Kidney (tissue), 14 donors: ENCODE results near the gene LAIR1. TPM values are rescaled to one million over a fixed set of nuclear protein-coding genes. Genes with fewer than 3 reads are reported as not detected.

Experiments used
- DNase-seq, 5 donors: peaks; one replicate each; pipeline ENCODE4 v3.0.0-alpha.2; 2013 to 2020
- FAIRE-seq: peaks from 2 replicates; lab custom pipeline; 2012; peaks lifted over from hg19 to GRCh38; lab: Jason Lieb, UNC
- H3K27ac ChIP-seq, 2 donors: one replicate each; pipeline ENCODE4 v1.7.0; 2013; ENCODE audit warnings: low read depth in 2 of 2, low read length in 2 of 2, inconsistent platforms in 1 of 2
- H3K27me3 ChIP-seq: one replicate; pipeline ENCODE4 v1.7.1; 2013; ENCODE audit warnings: low read length, inconsistent platforms; ENCODE audit not compliant: control insufficient read depth, insufficient read depth
- H3K36me3 ChIP-seq, 3 donors: one replicate each; pipeline versions ENCODE4 v1.7.0 to v1.7.1; 2013; ENCODE audit warnings: low read length in 3 of 3, control low read depth in 1 of 3, inconsistent platforms in 1 of 3; ENCODE audit not compliant: insufficient read depth in 3 of 3, control insufficient read depth in 2 of 3
- H3K4me1 ChIP-seq, 3 donors: one replicate each; pipeline versions ENCODE4 v1.7.0 to v1.7.1; 2013; ENCODE audit warnings: low read length in 3 of 3, inconsistent platforms in 1 of 3, low read depth in 1 of 3; ENCODE audit not compliant: control insufficient read depth in 2 of 3, insufficient read depth in 2 of 3
- H3K4me3 ChIP-seq, 3 donors: one replicate each; pipeline versions ENCODE4 v1.7.0 to v1.8.1; 2013; ENCODE audit warnings: low read length in 3 of 3, control low read depth in 1 of 3, inconsistent platforms in 1 of 3
- H3K9ac ChIP-seq, 3 donors: one replicate each; pipeline versions ENCODE4 v1.7.0 to v1.7.1; 2013; ENCODE audit warnings: low read length in 3 of 3, control low read depth in 1 of 3, inconsistent platforms in 1 of 3
- H3K9me3 ChIP-seq, 3 donors: one replicate each; pipeline versions ENCODE4 v1.7.0 to v1.7.1; 2013; ENCODE audit warnings: low read length in 3 of 3, control low read depth in 1 of 3, inconsistent platforms in 1 of 3; ENCODE audit not compliant: control insufficient read depth in 2 of 3, insufficient read depth in 1 of 3
- intact Hi-C: fragments of 100-400 bp; cut with DNase I; formaldehyde crosslinking; loops from one replicate; pipeline ENCODE4 v1.11.1; 2022
- polyA plus RNA-seq: library from polyadenylated mRNA; stranded (reverse); fragments of 350-450 nt; fragmentation: Illumina TruSeq; extraction: RNeasy Lipid Tissue Mini Kit (QIAGEN cat#74804); gene quantifications from one replicate; pipeline ENCODE4 v1.2.3, GENCODE V29; 2014; ENCODE audit warnings: low read depth, low replicate concordance; ENCODE audit not compliant: insufficient read depth
- total RNA-seq: library from RNA; stranded (reverse); fragmentation: NEBNext Ultra II Directional; extraction: Animal tissue kit (Norgen Biotek cat#: 25700); gene quantifications from one replicate; pipeline ENCODE4 v1.2.1, GENCODE V29; 2021
- TF ChIP-seq, protein P1 (sequence below): IDR thresholded peaks from 3 replicates; pipeline ENCODE4 v1.5.1; 2012; ENCODE audit warnings: mild to moderate bottlenecking, moderate library complexity, borderline replicate concordance; ENCODE audit not compliant: insufficient read depth; ENCODE audit errors: extremely low read depth
- donor health status: control.
- donor health status: control.
- donor health status: control.
- donor health status: control.
- donor health status: control.
- donor health status: DM: yes; HTN: yes; CAD: no.
- donor health status: Normal renal cell carcinoma (clear cell type).

LAIR1 gene
- total and polyA plus RNA-seq, 2 donors from 2014 or later = 4.1 to 41.9 TPM

GRCh38 chr19:54395685-54396084 is 31.0 kb upstream of the LAIR1 start:
- Histone ChIP-seq H3K4me1 (no peaks in the 10 kb centered on the region), H3K27me3 (no peaks in the 10 kb centered on the region), H3K9me3 (no peaks in the 10 kb centered on the region), H3K9ac (no peak overlapping the region), H3K4me3 (no peak overlapping the region), H3K36me3 (no peaks in the 10 kb centered on the region), H3K27ac (no peak overlapping the region)
- TF ChIP-seq, protein P1, sequence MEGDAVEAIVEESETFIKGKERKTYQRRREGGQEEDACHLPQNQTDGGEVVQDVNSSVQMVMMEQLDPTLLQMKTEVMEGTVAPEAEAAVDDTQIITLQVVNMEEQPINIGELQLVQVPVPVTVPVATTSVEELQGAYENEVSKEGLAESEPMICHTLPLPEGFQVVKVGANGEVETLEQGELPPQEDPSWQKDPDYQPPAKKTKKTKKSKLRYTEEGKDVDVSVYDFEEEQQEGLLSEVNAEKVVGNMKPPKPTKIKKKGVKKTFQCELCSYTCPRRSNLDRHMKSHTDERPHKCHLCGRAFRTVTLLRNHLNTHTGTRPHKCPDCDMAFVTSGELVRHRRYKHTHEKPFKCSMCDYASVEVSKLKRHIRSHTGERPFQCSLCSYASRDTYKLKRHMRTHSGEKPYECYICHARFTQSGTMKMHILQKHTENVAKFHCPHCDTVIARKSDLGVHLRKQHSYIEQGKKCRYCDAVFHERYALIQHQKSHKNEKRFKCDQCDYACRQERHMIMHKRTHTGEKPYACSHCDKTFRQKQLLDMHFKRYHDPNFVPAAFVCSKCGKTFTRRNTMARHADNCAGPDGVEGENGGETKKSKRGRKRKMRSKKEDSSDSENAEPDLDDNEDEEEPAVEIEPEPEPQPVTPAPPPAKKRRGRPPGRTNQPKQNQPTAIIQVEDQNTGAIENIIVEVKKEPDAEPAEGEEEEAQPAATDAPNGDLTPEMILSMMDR = no peak
- FAIRE-seq (no peak), DNase-seq (no peak)
- intact Hi-C loops = no loop called here

- TF ChIP-seq, protein P1 = no peak
Measured at GRCh38 chr19:54393381-54393780, 28.6 kb upstream of the LAIR1 start.

GRCh38 chr19:54392105-54392504 is 27.4 kb upstream of the LAIR1 start:
- Histone ChIP-seq H3K27ac (no peak overlapping the region), H3K4me1 (no peaks in the 10 kb centered on the region), H3K27me3 (peaks cover 5% of the 10 kb centered on the region), H3K4me3 (no peak overlapping the region), H3K9ac (no peak overlapping the region), H3K9me3 (no peaks in the 10 kb centered on the region), H3K36me3 (no peaks in the 10 kb centered on the region)
- TF ChIP-seq, protein P1 = no peak
- DNase-seq = no peak
- intact Hi-C loops = no loop called here
- no peak for FAIRE-seq

More at GRCh38 chr19:54393381-54393780, 28.6 kb upstream of the LAIR1 start:
- Histone ChIP-seq H3K4me1 (no peaks in the 10 kb centered on the region), H3K9ac (no peak overlapping the region), H3K27me3 (peaks cover 3% of the 10 kb centered on the region), H3K27ac (no peak overlapping the region), H3K36me3 (no peaks in the 10 kb centered on the region), H3K9me3 (no peaks in the 10 kb centered on the region), H3K4me3 (no peak overlapping the region)
- intact Hi-C loops = no loop called here
- FAIRE-seq = no peak
- peak in 4 of 5 donors; percentile 33 to 70 (median 44) for DNase-seq

- TF ChIP-seq, protein P1 = no peak
- FAIRE-seq = no peak
- H3K4me1 ChIP-seq = no peaks in the 10 kb centered on the region
- no peak overlapping the region for H3K9ac ChIP-seq
- peaks cover 5% of the 10 kb centered on the region for H3K27me3 ChIP-seq
- no peaks in the 10 kb centered on the region for H3K36me3 ChIP-seq
- no peak overlapping the region for H3K27ac ChIP-seq
- no peak for DNase-seq
- intact Hi-C loops = no loop called here
- no peaks in the 10 kb centered on the region for H3K9me3 ChIP-seq
- no peak overlapping the region for H3K4me3 ChIP-seq
Measured at GRCh38 chr19:54391589-54392061, 26.9 kb upstream of the LAIR1 start.
